ENCODE data around the gene ABCC4. TPM values are rescaled to one million over a fixed set of nuclear protein-coding genes. Genes with fewer than 3 reads are reported as not detected.

Gene ABCC4
- total and polyA plus RNA-seq, 8 donors: 0.80 to 8.7 (median 4.1) TPM

GRCh38 chr13:95258619-95259194, 42.5 kb downstream of the ABCC4 start:
- ATAC-seq (peak; percentile 40 to 81 (median 73)), FAIRE-seq (no peak), DNase-seq (peak in 3 of 6 donors; percentile 18 to 40 (median 23))
- Histone ChIP-seq H3K27me3 (no peaks in the 10 kb centered on the region), H3K4me3 (no peak overlapping the region), H3K36me3 (no peaks in the 10 kb centered on the region), H3K27ac (no peak overlapping the region), H3K4me1 (no peaks in the 10 kb centered on the region), H3K9me3 (no peaks in the 10 kb centered on the region)
- TF ChIP-seq CTCF (IDR thresholded peaks at IDR 0.05): no peak
- WGBS, 2 donors: 66 to 68% methylated on average over 9 of the region's 9 CpGs
- intact Hi-C loops (cut with DNase I): no loop called here

DNA sequence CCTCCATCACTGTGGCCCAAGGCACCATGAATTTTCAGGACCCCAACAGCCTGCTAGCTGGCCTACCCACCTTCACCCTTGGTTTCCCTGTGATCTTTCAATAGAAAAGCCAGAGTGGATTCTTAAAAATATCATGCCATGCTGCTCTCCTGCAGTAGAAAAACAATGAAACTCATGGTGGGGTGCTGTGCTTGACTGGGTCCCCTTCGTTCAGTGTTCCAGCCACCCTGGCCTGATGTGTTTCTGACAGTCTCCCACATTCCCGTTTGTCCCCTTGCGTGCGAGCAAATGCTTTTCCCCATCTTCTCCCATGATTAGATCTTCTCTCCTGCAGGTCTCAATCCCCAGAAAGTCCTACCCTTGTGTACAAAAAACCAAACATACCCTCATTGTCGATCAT, 43.2 kb downstream of the ABCC4 start:
- intact Hi-C loops (cut with DNase I): no loop called here
- H3K9me3 ChIP-seq: no peaks in the 10 kb centered on the region
- H3K27ac ChIP-seq: no peak overlapping the region
- no peaks in the 10 kb centered on the region for H3K27me3 ChIP-seq
- no peaks in the 10 kb centered on the region for H3K4me1 ChIP-seq
- 86 to 88% methylated on average over 5 of the region's 5 CpGs for WGBS, 2 donors
- no peak for DNase-seq
- no peak for ATAC-seq
- FAIRE-seq: no peak
- no peaks in the 10 kb centered on the region for H3K36me3 ChIP-seq
- no peak for TF ChIP-seq CTCF (IDR thresholded peaks at IDR 0.05)
- H3K4me3 ChIP-seq: no peak overlapping the region

DNA sequence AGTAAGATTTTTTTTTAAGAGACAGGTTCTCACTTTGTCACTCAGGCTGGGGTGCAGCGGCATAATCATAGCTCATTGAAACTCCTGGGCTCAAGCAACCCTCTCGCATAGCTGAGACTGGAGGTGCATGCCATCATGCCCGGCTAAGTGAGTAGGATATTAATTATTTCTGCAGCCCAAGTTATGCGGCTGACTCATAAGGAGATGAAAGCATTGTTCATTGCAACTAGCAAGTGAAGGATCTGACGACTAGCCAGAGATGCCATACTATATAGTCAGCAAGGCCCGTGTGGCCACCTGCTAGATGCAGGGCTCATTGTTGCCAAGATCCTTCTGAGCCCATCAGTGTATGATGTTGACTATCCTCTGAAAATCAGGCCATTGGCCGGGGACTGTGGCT, 45.2 kb downstream of the ABCC4 start:
- Histone ChIP-seq H3K9me3 (no peaks in the 10 kb centered on the region), H3K36me3 (no peaks in the 10 kb centered on the region), H3K27me3 (no peaks in the 10 kb centered on the region), H3K27ac (no peak overlapping the region), H3K4me3 (no peak overlapping the region), H3K4me1 (no peaks in the 10 kb centered on the region)
- 76 to 80% methylated on average over 7 of the region's 7 CpGs for WGBS, 2 donors
- DNase-seq (no peak), ATAC-seq (peak; percentile 42 to 62 (median 50)), FAIRE-seq (no peak)
- intact Hi-C loops (cut with DNase I): no loop called here
- no peak for TF ChIP-seq CTCF (IDR thresholded peaks at IDR 0.05)

DNA sequence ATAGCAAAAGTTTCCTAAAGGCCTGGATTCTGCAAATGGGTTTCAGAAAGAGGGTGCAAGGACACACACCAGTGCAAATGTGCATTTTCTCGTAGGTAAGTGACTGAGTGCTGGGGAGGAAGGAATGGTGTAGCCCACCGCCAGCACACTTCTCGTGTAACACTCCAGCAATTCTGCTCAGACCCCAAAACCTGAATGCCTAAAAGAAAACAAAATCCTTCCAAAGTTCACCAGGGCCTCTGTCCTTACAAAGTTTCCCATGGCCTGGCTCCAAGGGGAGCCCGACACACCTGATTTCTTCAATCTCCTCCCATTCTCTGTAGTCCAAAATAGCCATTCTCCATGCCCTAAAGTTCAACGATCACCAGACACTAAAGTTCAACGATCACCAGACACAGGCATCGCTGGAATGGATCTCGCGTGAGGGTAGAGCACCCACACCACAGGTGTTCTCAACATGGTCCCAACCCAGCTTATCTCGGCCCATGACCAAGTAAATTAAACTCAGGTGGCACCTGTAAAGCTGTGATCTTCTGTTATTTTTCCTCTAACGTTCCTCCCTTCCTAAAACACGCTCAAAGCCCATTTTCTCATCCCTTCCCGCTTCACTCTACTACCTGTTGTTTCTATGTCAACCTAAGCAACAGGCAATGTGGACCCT, 46.0 kb downstream of the ABCC4 start:
- Histone ChIP-seq H3K4me3 (no peak overlapping the region), H3K27me3 (no peaks in the 10 kb centered on the region), H3K4me1 (no peaks in the 10 kb centered on the region), H3K27ac (no peak overlapping the region), H3K9me3 (no peaks in the 10 kb centered on the region), H3K36me3 (no peaks in the 10 kb centered on the region)
- no peak for DNase-seq
- no peak for TF ChIP-seq CTCF (IDR thresholded peaks at IDR 0.05)
- ATAC-seq: no peak
- intact Hi-C loops (cut with DNase I): no loop called here
- no peak for FAIRE-seq
- 95 to 97% methylated on average over 13 of the region's 13 CpGs for WGBS, 2 donors

DNA sequence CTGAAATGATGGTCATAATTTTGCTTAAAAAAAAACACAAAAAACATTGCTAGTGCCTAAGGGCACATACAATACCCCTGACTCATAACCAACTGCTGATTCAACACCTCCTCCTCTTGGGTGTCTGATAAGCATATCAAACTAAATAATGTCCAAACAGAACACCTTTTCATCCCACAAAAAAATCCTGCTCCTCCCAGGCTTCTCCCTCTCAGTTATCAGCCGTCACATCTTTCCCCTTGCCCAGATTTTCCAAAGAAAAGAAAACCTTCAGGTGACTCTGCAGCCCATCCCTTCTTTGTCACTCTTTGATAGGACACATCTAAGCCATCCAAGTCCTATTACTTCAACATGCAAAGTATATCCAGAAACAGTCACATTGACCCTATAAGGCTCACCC, 46.9 kb downstream of the ABCC4 start:
- intact Hi-C loops (cut with DNase I): no loop called here
- H3K36me3 ChIP-seq: no peaks in the 10 kb centered on the region
- no peak overlapping the region for H3K4me3 ChIP-seq
- H3K4me1 ChIP-seq: no peaks in the 10 kb centered on the region
- WGBS, 2 donors: 52 to 82% methylated on average over 1 of the region's 1 CpG
- no peak for DNase-seq
- FAIRE-seq: no peak
- no peak overlapping the region for H3K27ac ChIP-seq
- H3K27me3 ChIP-seq: no peaks in the 10 kb centered on the region
- H3K9me3 ChIP-seq: no peaks in the 10 kb centered on the region
- no peak for TF ChIP-seq CTCF (IDR thresholded peaks at IDR 0.05)
- no peak for ATAC-seq
